Smooth muscle cell (in vitro differentiated cells): ENCODE data around the gene LAMB1. TPM values are rescaled to one million over a fixed set of nuclear protein-coding genes. Genes with fewer than 3 reads are reported as not detected.

Experiments used
- DNase-seq: peaks from one replicate; lab custom pipeline; 2025; ENCODE audit not compliant: unreplicated experiment; lab: John Stamatoyannopoulos, UW
- H2AFZ ChIP-seq: fragments of 200-600 bp; sonication (generic); 2 replicates; pipeline ENCODE4 v1.6.0; 2016; ENCODE audit warnings: antibody characterized with exemption, low read depth, mild to moderate bottlenecking
- H3F3A ChIP-seq: fragments of 200-600 bp; sonication (generic); 2 replicates; pipeline ENCODE4 v1.6.0; 2017; ENCODE audit warnings: antibody characterized with exemption, low read depth
- H3K27ac ChIP-seq: fragments of 200-600 bp; sonication (generic); 2 replicates; pipeline ENCODE4 v1.5.1; 2016; ENCODE audit warnings: low read depth, mild to moderate bottlenecking
- H3K27me3 ChIP-seq: fragments of 200-600 bp; sonication (generic); 2 replicates; pipeline ENCODE4 v1.6.1; 2016; ENCODE audit warnings: low read depth, mild to moderate bottlenecking
- H3K36me3 ChIP-seq: fragments of 200-600 bp; sonication (generic); 2 replicates; pipeline ENCODE4 v1.5.1; 2016; ENCODE audit warnings: low read depth
- H3K4me1 ChIP-seq: fragments of 200-600 bp; sonication (generic); 2 replicates; pipeline ENCODE4 v1.5.1; 2016; ENCODE audit warnings: low read depth
- H3K4me2 ChIP-seq: fragments of 200-600 bp; sonication (generic); 2 replicates; pipeline ENCODE4 v1.6.0; 2016; ENCODE audit warnings: mild to moderate bottlenecking
- H3K4me3 ChIP-seq: fragments of 200-600 bp; sonication (generic); 2 replicates; pipeline ENCODE4 v1.5.1; 2016; ENCODE audit warnings: mild to moderate bottlenecking
- H3K79me2 ChIP-seq: fragments of 200-600 bp; sonication (generic); 2 replicates; pipeline ENCODE4 v1.6.0; 2016; ENCODE audit warnings: low read depth, mild to moderate bottlenecking
- H3K9ac ChIP-seq: fragments of 200-600 bp; sonication (generic); 2 replicates; pipeline ENCODE4 v1.6.0; 2016; ENCODE audit warnings: low read depth
- H3K9me3 ChIP-seq: fragments of 200-600 bp; sonication (generic); replicated peaks from 2 replicates; pipeline ENCODE4 v1.5.1; 2016; ENCODE audit warnings: low read depth
- H4K20me1 ChIP-seq: fragments of 200-600 bp; sonication (generic); 2 replicates; pipeline ENCODE4 v1.6.0; 2016; ENCODE audit warnings: low read depth
- WGBS: methylation state at CpG from one replicate; pipeline ENCODE4 v1.1.7; 2016; ENCODE audit warnings: low lambda C conversion rate; 5-methylcytosine and 5-hydroxymethylcytosine counted together
- polyA plus RNA-seq: library from polyadenylated mRNA; unstranded; fragments of >200 nt; fragmentation: Nextera tagmentation; extraction: Ambion mirVana; gene quantifications from 2 replicates; pipeline ENCODE4 v1.2.1, GENCODE V29; 2016
- total RNA-seq: library from RNA; depleted of rRNA; stranded (reverse); fragments of >200 nt; gene quantifications from 2 replicates; pipeline ENCODE4 v1.2.3, GENCODE V29; 2014
- TF ChIP-seq, protein P1 (sequence below): fragments of 200-600 bp; sonication (generic); IDR thresholded peaks from 2 replicates; pipeline ENCODE4 v1.5.1; 2017; ENCODE audit warnings: borderline replicate concordance, mild to moderate bottlenecking, antibody characterized with exemption; ENCODE audit not compliant: insufficient read depth, poor library complexity, severe bottlenecking

Gene LAMB1
- total and polyA plus RNA-seq, 2 experiments from 2014 or later, result 191 to 244 TPM

DNA sequence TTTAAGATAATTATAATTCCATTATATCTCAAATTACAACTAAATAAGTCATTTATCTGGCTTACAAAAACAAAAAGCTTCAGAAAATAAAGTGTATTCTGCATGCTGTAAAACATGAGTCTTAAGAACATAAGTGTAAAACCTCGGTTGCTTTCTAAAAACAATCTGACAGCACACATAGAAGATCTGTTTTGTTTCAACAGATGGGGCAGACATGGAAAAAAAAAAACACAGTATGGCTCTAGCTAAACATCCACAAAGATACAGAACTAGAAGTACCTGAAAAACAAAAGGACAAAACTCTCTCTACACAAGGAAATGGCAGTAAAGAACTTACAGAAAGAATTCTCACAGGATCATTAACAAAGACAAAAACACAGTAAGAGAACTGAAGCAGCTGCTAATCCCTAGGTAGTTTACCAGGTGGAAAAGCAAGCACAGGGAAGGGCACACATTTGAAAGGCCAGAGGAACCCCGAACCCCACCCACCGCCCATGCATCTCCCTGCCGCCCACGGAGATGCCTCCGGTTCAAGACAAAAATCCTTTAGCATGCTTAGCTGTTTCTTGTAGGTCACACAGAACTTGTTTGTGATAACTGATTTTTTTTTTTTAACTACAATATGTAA lies 69.5 kb downstream of the LAMB1 start:
- TF ChIP-seq, protein P1, sequence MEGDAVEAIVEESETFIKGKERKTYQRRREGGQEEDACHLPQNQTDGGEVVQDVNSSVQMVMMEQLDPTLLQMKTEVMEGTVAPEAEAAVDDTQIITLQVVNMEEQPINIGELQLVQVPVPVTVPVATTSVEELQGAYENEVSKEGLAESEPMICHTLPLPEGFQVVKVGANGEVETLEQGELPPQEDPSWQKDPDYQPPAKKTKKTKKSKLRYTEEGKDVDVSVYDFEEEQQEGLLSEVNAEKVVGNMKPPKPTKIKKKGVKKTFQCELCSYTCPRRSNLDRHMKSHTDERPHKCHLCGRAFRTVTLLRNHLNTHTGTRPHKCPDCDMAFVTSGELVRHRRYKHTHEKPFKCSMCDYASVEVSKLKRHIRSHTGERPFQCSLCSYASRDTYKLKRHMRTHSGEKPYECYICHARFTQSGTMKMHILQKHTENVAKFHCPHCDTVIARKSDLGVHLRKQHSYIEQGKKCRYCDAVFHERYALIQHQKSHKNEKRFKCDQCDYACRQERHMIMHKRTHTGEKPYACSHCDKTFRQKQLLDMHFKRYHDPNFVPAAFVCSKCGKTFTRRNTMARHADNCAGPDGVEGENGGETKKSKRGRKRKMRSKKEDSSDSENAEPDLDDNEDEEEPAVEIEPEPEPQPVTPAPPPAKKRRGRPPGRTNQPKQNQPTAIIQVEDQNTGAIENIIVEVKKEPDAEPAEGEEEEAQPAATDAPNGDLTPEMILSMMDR, result no peak
- Histone ChIP-seq H3K9me3 (no peaks in the 10 kb centered on the region), H3K79me2 (no peaks in the 10 kb centered on the region), H3K36me3 (peaks cover 32% of the 10 kb centered on the region), H3K27ac (peak overlapping the region; percentile 87), H3F3A (peaks cover 52% of the 10 kb centered on the region), H4K20me1 (no peaks in the 10 kb centered on the region), H3K4me2 (peak overlapping the region; percentile 56), H3K4me1 (peaks cover 57% of the 10 kb centered on the region), H2AFZ (no peak overlapping the region), H3K4me3 (no peak overlapping the region), H3K27me3 (no peaks in the 10 kb centered on the region), H3K9ac (no peak overlapping the region)
- WGBS, result 39% methylated on average over 6 of the region's 6 CpGs
- DNase-seq, result no peak

DNA sequence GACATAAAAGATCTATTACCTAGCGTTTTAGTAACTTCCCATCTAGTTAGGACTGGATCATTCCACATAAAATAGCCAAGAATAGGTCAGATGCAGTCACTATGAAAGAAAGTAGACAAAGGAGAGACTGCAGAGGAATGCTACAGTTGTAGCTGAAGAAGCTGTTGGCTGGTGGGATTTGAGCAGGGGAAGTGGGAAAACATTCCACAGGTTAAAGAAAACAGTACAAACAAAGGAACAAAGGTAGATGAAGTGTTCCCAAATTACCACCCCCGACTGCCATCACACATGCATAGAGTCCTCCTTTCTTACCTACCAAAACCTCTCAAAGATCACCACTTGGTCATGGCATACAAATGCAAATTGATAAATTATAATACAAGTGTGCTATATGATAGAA lies 70.2 kb downstream of the LAMB1 start:
- Histone ChIP-seq H3K4me2 (peak overlapping the region; percentile 56), H3K36me3 (peaks cover 32% of the 10 kb centered on the region), H3K27ac (peak overlapping the region; percentile 87), H3K9ac (no peak overlapping the region), H3K27me3 (no peaks in the 10 kb centered on the region), H4K20me1 (no peaks in the 10 kb centered on the region), H3K79me2 (no peaks in the 10 kb centered on the region), H3K4me3 (no peak overlapping the region), H3F3A (peaks cover 51% of the 10 kb centered on the region), H3K4me1 (peaks cover 50% of the 10 kb centered on the region), H3K9me3 (no peaks in the 10 kb centered on the region), H2AFZ (no peak overlapping the region)
- TF ChIP-seq, protein P1, result no peak
- 59% methylated on average over 2 of the region's 2 CpGs for WGBS
- no peak for DNase-seq

DNA sequence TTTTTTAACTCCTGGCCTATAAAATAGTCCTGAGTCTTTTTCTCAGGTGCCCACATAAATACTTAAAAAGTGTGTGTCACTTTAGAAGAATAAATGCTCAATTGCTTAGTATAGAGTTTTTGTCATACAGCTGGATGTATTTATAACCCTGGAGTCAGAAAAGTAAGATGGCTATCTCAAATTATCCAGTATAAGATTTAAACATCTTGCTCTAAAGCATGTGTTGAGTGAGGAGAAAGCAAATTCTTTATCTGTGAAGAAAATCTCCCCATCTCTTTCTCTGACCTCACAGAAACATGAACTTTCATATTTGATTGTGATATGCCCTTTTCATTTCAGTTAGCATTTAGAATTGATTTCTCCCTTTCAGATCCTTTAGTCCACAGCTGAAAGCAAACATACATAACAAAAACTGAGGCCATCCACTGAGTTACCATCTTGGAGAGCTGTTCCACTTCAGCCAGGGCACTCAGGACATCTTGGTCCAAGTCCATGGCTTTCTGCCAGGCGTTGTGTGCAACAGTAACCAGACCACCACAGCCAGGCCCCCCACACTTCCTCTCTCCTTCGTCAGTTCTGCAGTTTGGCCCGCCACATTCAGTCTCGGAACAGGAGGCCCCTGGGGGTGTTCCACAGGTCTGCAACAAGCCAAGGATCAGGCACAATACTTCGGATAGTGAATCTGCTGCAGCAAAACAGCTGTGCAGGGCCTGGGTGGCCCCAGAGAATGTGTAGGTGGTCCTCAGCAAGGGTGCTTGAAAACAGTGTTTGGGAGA lies 71.0 kb downstream of the LAMB1 start:
- TF ChIP-seq, protein P1, result no peak

More for the DNA sequence above, 71.0 kb downstream of the LAMB1 start:
- WGBS, result 49% methylated on average over 5 of the region's 5 CpGs
- Histone ChIP-seq H2AFZ (no peak overlapping the region), H3K9ac (no peak overlapping the region), H3K79me2 (no peaks in the 10 kb centered on the region), H3K27me3 (no peaks in the 10 kb centered on the region), H3F3A (peaks cover 54% of the 10 kb centered on the region), H3K4me1 (peaks cover 41% of the 10 kb centered on the region), H3K36me3 (peaks cover 32% of the 10 kb centered on the region), H3K27ac (peak overlapping the region; percentile 87), H3K9me3 (no peaks in the 10 kb centered on the region), H4K20me1 (no peaks in the 10 kb centered on the region), H3K4me3 (no peak overlapping the region), H3K4me2 (no peak overlapping the region)
- no peak for DNase-seq
